GM19351 (cell line): ENCODE results near the gene WDR7.

Source experiments
- ATAC-seq: cut with Tn5 transposase; IDR thresholded peaks from one replicate; pipeline ENCODE4 v1.9.1; 2021; ENCODE audit warnings: mild to moderate bottlenecking, moderate library complexity; ENCODE audit not compliant: unreplicated experiment

The WDR7 gene

DNA sequence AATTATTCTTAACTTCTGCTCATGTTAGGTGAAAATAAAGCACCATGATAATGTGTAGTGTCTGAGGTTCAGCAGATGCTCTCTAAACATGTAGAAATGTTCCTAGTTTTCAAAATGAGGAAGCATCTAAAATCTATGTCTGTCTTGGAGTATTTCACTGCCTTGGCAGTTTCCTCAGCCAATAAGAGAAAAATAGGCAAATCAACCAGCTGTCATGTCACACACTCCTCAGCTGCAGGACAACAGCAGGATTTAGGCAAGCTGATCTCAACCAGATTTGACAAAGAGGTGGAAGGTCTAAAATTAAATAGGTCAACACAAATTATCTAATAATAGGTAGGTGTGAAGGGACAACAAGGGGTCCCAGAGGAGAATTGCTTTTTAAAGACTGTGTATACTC lies 331.6 kb downstream of the WDR7 start:
- ATAC-seq: no peak

- no peak for ATAC-seq
These were observed 332.3 kb downstream of the WDR7 start for GRCh38 chr18:56983275-56983992.

DNA sequence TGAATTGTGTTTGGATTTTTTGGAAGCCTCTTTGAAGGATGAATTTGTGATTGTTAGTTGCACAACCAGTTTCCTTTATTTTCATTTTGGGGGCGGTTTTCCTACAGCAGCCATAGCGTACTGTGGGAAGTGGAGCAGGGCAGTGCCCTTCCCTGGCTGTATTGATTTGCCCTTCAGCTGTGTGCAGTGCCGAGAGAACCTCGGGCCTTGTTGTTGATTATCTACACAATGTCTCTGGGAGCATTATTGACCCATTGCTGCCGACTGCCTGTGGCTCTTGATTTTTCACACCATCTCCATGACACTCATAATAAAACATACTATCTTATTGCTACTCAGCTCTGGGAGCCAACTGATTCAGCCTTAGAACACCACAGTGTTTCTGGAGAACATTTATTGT lies 333.6 kb downstream of the WDR7 start:
- ATAC-seq: no peak

DNA sequence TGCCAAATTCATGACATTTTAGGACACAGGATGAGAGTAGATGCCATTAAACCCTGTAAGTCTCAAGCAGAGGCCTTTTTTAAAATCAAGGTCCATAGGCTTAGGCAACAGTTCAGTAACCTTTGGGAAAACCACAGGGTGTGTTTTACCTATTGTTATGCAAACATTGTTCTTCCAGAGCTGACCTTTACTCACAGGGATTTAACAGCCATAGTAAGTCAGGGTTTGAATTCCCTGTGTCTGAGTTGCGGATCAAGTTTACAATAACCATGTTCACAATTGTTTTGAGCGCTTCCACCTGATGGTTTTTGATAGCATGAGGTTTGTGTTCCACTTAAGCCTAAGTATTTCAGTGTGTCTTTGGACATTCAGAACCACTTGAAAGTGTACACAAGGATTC lies 335.7 kb downstream of the WDR7 start:
- ATAC-seq: no peak

- no peak for ATAC-seq
These were observed 336.1 kb downstream of the WDR7 start for GRCh38 chr18:56987236-56987635.

- ATAC-seq: no peak
These were observed 336.9 kb downstream of the WDR7 start for GRCh38 chr18:56988022-56988421.

DNA sequence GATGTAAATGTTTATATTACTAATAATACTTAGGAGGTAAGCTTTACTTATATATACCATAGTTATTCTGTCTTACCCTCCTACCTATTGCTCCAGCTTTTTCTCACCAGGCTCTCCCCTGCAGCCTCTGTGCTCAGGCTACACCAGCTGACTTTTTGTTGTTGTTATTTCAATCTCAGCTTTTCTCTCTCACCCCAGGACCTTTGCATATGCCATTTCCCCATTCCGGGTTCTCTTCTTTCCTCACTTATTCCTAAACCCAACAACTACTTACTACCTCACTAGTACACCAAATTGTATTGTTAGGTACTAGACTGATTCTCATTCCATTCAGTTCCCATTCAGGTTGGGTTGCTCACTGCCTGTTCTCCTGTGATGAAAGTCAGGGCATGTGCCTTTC lies 339.5 kb downstream of the WDR7 start:
- ATAC-seq: no peak

GRCh38 chr18:56992777-56993176 lies 341.6 kb downstream of the WDR7 start:
- ATAC-seq: no peak

GRCh38 chr18:56995579-56996188 lies 344.5 kb downstream of the WDR7 start:
- ATAC-seq: no peak

DNA sequence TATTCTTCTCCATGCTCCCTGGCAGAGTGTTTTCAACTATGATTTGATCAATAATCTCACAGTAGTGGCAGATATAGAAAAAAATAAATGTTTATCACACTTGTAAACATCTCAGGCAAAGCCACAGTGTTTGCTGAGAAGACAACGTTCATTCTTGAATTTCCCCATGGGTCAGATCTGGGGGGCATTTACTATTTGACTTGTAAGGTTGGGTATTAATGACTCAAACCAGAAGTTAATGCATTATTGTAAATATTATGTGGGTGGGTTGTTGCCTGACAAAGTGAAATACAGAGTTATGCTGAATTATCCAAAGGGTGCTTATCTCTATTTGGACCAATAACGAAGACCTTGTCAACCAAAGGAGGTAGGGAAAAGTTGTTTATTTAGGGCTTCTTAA lies 346.0 kb downstream of the WDR7 start:
- ATAC-seq: no peak

DNA sequence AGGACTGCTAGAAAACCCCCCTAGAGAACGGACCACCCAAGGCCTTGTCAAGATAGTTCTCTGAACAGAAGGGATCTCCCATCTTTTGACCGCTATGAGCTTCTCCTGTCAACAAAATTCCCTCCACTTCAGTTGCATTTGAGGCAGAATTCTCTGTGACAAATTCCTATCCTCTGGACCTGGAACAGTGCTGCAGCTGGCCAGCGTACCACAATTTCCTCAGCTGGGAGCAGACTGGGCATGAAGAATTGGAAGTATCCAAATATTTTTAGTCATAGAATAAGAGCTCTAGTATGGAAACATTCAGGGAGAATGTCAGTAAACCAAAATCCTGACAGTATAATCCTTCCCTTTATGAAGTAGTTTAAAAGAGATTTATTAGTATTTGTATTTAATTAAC lies 348.7 kb downstream of the WDR7 start:
- ATAC-seq: no peak

DNA sequence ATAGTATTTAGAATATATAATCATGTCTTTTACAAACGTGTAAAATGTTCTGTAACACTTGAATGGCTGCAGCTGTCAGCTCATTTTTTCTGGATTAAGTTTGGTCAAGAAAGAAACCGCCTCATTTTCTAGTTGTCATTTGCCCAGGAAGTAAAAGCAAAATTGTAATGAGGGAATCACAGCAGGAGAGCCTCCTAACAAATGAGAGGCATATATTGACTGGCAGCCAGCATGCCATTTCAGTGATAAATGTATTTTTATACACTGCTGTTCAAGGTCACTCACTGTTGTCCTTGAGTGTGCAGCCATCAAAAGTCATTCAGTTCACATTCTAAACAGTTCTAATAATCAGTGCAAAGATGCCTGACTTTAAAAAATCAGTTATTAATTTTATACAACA lies 351.5 kb downstream of the WDR7 start:
- no peak for ATAC-seq

DNA sequence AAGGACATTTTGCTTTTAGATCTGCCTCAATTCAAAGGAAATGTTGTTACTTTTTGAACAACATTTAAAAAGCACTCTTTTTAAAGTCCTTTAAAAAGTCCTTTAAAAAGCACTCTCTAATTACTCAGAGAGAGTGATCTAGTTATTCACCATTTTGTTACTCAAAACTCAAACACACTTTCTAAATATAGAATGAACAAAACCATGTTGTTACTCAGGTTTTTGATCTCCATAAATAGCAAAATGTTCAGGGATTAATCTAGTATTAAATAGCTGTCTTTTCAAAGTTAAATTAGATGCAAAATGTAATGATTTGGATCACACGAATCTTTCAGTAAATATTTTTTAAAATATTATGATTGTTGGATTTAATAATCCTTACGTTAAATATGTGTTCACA lies 352.2 kb downstream of the WDR7 start:
- ATAC-seq: no peak

DNA sequence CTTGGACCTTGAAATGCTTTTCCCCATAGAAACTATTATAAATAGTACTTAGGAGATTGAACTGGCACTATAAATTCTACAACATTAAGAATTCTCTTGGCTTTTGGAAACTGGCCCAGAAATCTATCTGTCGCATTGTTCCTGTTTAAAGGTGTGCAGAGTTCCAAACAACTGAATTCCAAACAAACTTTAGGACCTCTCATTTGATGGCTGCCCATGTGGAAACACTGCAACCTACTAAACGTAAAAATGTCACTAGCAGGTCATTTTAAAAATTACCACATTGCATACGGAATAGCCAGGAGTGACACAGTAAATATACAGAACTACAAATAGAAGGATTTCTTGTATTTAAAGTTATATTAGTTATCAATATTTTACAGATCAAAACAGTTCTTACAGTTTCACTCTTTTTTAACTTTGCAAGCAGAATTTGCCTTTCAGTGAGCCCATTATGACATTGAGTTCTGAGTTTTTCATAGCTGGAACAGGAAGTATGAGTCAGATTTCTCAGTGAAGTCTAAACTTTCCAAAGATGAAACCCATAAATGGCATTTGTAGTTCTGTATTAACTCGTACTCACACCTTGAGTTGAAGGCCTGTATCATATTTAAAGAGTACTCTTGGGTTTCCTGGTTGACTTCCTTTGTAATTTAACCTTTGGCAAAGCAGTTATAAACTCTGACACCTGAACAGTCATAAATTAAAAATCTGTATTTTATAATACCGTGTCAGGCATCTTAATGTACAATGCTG lies 353.4 kb downstream of the WDR7 start:
- peak; percentile 95 for ATAC-seq

GRCh38 chr18:57008001-57008686 lies 357.0 kb downstream of the WDR7 start:
- ATAC-seq: no peak

DNA sequence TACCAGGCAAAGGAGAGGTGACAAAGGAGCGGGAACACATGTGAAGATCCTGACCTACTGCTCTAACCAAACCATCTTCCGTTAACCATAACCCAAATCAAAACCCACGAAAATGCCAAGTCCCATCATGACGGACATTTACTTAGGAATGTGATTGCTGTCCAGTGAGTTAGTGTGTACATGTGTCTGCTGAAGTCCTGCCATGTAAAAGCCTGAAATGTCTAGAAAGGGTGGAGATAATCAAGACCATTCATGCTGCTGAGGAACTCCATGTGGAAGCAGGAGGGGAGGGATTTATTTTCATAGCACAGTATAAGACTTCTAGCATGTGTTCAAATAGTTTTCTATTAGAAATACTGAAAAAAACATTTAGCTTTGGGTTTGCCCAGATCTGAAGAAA lies 358.7 kb downstream of the WDR7 start:
- no peak for ATAC-seq

DNA sequence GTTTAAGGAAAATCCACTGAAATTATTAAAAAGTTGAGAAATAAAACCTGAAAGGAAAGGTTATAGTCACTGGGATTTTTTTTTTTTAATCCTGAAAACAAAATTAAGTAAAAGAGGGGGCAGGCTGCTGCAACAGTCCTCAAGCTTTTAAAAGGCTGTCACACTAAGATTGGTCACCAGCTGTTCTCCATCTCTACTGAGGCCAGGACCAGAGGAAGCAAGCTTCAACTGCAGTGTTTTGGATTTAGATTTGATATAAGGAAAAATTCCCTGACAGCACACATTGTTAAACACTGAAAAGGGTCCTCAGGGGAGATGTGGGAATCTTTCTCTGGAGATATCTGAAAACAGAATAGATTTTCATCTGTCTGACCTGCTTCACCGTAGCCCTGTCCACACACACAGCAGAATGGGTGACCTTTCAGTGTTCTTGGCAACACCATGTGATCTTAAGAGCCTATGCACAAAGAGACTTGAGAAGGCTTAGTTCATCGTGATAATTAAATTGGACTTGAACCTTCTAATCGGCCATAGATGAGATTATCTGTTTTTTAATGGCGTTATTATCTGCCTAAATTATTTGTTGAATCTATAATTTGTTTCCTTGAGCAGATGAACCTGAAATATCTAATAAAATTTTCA lies 363.7 kb downstream of the WDR7 start:
- no peak for ATAC-seq

DNA sequence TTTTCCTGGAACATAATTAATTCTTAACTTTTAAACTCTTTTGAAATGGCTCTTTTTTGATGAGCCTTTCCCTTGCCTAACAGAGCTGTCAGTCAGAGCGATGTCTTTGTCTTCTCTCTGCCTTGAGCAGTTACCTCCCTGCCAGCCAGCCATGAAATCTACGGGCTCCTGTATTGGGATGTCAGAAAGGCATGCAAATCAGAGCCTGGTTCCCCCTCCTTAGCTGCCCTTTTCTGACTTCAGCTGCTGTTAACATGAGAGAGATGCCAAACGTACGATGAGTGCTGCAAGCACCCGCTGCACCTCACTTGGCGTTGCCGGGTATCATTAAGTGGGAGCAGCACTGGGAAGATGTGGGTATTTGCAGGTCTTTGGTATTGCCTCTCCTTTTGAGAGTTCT lies 364.3 kb downstream of the WDR7 start:
- no peak for ATAC-seq

- ATAC-seq: no peak
These were observed 367.7 kb downstream of the WDR7 start for GRCh38 chr18:57018845-57019244.

- ATAC-seq: no peak
These were observed 371.6 kb downstream of the WDR7 start for GRCh38 chr18:57022716-57023115.

GRCh38 chr18:57023275-57023882 lies 372.2 kb downstream of the WDR7 start:
- ATAC-seq: peak; percentile 80
